ENCODE results near the gene TMEM81. TPM values are rescaled to one million over a fixed set of nuclear protein-coding genes. Genes with fewer than 3 reads are reported as not detected.

The TMEM81 gene
- total and polyA plus RNA-seq, 9 donors, result 0.92 to 4.2 (median 2.2) TPM

DNA sequence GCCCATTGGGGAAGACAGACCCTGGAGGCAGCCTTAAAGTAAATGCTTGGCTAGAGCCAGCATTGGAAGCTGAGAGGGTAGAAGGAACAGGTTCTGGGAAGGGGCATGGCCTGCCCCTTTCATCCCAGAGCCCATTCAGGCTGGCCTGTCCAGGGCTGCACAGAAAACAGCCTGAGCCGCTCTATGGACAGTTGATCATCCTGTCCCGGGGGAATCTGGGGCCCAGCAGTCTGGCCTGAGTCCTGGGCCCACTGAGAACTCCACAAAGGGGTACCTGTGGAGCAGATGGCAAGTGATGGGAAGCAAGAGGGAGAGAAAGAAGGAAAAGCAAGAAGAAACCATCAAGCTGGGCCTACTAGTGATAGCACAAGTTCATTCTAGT, 13.2 kb downstream of the TMEM81 start:
- DNase-seq, result no peak
- 95 to 100% (median 100%) methylated on average over 2 of the region's 2 CpGs for WGBS, 3 donors
- Histone ChIP-seq H3K36me3 (no peaks in the 10 kb centered on the region), H3K4me3 (no peak overlapping the region), H3K27ac (no peak overlapping the region), H3K4me1 (ENCODE audit: insufficient read depth) (no peaks in the 10 kb centered on the region), H3K9me3 (no peaks in the 10 kb centered on the region), H3K27me3 (no peaks in the 10 kb centered on the region)
- TF ChIP-seq POLR2A (IDR thresholded peaks at IDR 0.05) (no peak), EP300 (IDR thresholded peaks at IDR 0.05) (no peak)
- TF ChIP-seq, protein P1, sequence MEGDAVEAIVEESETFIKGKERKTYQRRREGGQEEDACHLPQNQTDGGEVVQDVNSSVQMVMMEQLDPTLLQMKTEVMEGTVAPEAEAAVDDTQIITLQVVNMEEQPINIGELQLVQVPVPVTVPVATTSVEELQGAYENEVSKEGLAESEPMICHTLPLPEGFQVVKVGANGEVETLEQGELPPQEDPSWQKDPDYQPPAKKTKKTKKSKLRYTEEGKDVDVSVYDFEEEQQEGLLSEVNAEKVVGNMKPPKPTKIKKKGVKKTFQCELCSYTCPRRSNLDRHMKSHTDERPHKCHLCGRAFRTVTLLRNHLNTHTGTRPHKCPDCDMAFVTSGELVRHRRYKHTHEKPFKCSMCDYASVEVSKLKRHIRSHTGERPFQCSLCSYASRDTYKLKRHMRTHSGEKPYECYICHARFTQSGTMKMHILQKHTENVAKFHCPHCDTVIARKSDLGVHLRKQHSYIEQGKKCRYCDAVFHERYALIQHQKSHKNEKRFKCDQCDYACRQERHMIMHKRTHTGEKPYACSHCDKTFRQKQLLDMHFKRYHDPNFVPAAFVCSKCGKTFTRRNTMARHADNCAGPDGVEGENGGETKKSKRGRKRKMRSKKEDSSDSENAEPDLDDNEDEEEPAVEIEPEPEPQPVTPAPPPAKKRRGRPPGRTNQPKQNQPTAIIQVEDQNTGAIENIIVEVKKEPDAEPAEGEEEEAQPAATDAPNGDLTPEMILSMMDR (IDR thresholded peaks at IDR 0.05), result no peak
- intact Hi-C loops (cut with DNase I), result no loop called here

DNA sequence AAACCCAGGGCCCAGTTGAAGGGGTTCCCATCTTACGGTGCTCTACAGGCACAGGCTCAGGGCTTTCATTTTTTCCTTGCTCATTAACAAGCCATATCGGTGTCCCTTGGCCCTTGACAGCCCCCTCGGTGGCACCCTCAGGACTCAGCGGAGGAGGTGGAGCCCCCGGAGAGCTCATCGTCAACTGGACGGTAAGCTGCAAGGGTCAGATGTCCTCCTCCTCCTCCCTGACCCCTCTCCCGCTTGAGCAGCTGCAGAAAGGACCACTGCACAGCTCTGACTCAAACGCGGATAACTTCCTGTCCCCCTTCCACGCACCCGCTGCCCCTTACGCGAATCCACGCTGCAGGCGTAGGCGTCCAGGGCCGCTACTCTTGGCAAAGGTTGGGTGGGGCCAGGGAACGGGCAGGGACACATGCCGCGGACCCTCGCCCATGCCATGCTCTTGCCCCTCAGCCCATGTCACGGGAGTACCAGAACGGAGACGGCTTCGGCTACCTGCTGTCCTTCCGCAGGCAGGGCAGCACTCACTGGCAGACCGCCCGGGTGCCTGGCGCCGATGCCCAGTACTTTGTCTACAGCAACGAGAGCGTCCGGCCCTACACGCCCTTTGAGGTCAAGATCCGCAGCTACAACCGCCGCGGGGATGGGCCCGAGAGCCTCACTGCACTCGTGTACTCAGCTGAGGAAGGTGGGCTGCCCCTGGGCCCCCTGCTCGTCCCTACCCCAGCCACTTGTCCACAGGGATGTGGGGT, 14.7 kb downstream of the TMEM81 start:
- TF ChIP-seq, protein P1 (IDR thresholded peaks at IDR 0.05), result no peak
- no peak for TF ChIP-seq EP300 (IDR thresholded peaks at IDR 0.05)
- no peak for TF ChIP-seq POLR2A (IDR thresholded peaks at IDR 0.05)
- intact Hi-C loops (cut with DNase I), result no loop called here
- Histone ChIP-seq H3K36me3 (no peaks in the 10 kb centered on the region), H3K9me3 (no peaks in the 10 kb centered on the region), H3K27me3 (no peaks in the 10 kb centered on the region), H3K27ac (no peak overlapping the region), H3K4me1 (ENCODE audit: insufficient read depth) (no peaks in the 10 kb centered on the region), H3K4me3 (no peak overlapping the region)
- WGBS, 3 donors, result 76 to 80% (median 79%) methylated on average over 40 to 42 of the region's 42 CpGs
- peak in 1 of 5 donors; percentile 42 for DNase-seq

DNA sequence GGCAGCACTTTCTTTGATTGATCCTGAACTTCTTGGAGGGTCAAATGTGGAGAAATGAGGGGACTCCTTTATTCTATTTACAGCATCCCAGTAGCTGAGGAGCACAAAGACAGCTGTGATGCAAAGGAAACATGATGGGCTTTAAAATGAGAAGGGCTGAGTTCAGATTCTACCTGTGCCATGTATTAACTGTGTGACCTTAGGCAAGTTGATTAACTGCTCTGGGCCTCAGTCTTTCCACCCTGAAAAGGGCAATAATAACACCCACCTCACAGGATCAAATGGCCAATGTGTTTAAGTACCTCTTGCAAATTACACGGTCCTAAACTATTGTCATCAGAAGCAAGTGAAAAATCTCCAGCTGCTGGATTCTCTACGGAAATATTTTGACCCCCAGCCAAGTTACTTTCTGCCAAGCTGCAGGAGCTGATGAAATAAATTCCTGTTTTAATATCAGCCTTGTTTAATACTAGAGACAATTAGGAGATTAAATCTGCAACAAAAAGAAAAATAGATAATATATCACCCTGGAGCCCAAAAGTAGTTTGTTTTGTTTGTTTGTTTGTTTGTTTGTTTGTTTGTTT, 15.7 kb downstream of the TMEM81 start:
- WGBS, 3 donors, result 5 to 11% (median 5%) methylated on average over 2 of the region's 2 CpGs
- no peaks in the 10 kb centered on the region for H3K9me3 ChIP-seq
- no peaks in the 10 kb centered on the region for H3K36me3 ChIP-seq
- no peak overlapping the region for H3K27ac ChIP-seq
- no peaks in the 10 kb centered on the region for H3K4me1 ChIP-seq (ENCODE audit: insufficient read depth)
- TF ChIP-seq, protein P1 (IDR thresholded peaks at IDR 0.05), result no peak
- TF ChIP-seq POLR2A (IDR thresholded peaks at IDR 0.05) (no peak), EP300 (IDR thresholded peaks at IDR 0.05) (no peak)
- no peaks in the 10 kb centered on the region for H3K27me3 ChIP-seq
- no peak overlapping the region for H3K4me3 ChIP-seq
- DNase-seq, result no peak
- intact Hi-C loops (cut with DNase I), result no loop called here

DNA sequence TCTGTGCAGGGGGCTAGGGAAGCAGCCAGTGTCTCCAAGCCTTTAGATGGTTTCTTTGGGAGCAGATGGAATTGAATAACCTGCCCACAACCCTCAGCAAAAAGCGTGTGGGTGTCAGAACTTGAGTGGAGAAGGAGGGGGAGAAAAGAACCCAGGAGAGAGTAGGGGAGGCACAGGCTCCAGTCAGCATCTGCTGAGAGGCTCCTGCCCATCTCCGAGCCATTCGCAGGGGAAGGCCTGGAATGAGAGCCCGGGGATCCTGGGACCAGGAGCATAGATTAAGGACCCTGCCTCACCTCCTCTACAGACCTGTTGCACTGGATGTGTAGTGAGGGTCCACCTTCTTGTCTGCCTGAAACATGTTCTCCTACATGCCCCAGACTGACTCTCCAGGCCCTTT, 16.3 kb downstream of the TMEM81 start:
- no peak for TF ChIP-seq POLR2A (IDR thresholded peaks at IDR 0.05)
- no peak for TF ChIP-seq EP300 (IDR thresholded peaks at IDR 0.05)
- TF ChIP-seq, protein P1 (IDR thresholded peaks at IDR 0.05), result no peak
- DNase-seq, result no peak
- Histone ChIP-seq H3K4me1 (ENCODE audit: insufficient read depth) (no peaks in the 10 kb centered on the region), H3K4me3 (no peak overlapping the region), H3K9me3 (no peaks in the 10 kb centered on the region), H3K27me3 (no peaks in the 10 kb centered on the region), H3K36me3 (no peaks in the 10 kb centered on the region), H3K27ac (no peak overlapping the region)
- WGBS, 3 donors, result 71 to 95% (median 79%) methylated on average over 4 of the region's 4 CpGs
- intact Hi-C loops (cut with DNase I), result no loop called here
